Nephron progenitor cell (in vitro differentiated cells): Measurements from ENCODE around the gene HTR3D.
"Not testable (repeated sequence)": the region's sequence is repeated elsewhere in the genome, so short reads cannot be mapped to it uniquely, and the experiment has no call there.

Source experiments
- DNase-seq: peaks from one replicate; pipeline ENCODE4 v3.0.0; 2021
- H3K27ac Mint-ChIP-seq: 2 replicates; pipeline ENCODE4 v1.8.0; 2021; ENCODE audit warnings: mild to moderate bottlenecking, moderate library complexity, mixed read lengths
- H3K27me3 Mint-ChIP-seq: 2 replicates; pipeline ENCODE4 v1.8.0; 2021; ENCODE audit warnings: mild to moderate bottlenecking, low read depth, mixed read lengths; ENCODE audit not compliant: poor library complexity
- H3K36me3 Mint-ChIP-seq: 2 replicates; pipeline ENCODE4 v1.8.0; 2021; ENCODE audit warnings: low read depth, mixed read lengths
- H3K4me1 Mint-ChIP-seq: 2 replicates; pipeline ENCODE4 v1.8.0; 2021; ENCODE audit warnings: mixed read lengths
- H3K4me3 Mint-ChIP-seq: 2 replicates; pipeline ENCODE4 v1.8.0; 2021; ENCODE audit warnings: mild to moderate bottlenecking, moderate library complexity, mixed read lengths
- H3K9me3 Mint-ChIP-seq: 2 replicates; pipeline ENCODE4 v1.8.0; 2021; ENCODE audit warnings: mild to moderate bottlenecking, moderate library complexity, mixed read lengths
- TF ChIP-seq, protein P1 (sequence below): fragments of 200-600 bp; sonication (generic); IDR thresholded peaks from 2 replicates; pipeline ENCODE4 v1.5.0; 2021; ENCODE audit warnings: antibody characterized with exemption

Gene HTR3D

GRCh38 chr3:184022323-184022722 lies 9.2 kb upstream of the HTR3D start:
- Mint-ChIP-seq H3K4me3 (no peak overlapping the region), H3K9me3 (no peaks in the 10 kb centered on the region), H3K27me3 (peaks cover 20% of the 10 kb centered on the region), H3K4me1 (peaks cover 10% of the 10 kb centered on the region), H3K27ac (no peak overlapping the region), H3K36me3 (no peaks in the 10 kb centered on the region)
- TF ChIP-seq, protein P1, sequence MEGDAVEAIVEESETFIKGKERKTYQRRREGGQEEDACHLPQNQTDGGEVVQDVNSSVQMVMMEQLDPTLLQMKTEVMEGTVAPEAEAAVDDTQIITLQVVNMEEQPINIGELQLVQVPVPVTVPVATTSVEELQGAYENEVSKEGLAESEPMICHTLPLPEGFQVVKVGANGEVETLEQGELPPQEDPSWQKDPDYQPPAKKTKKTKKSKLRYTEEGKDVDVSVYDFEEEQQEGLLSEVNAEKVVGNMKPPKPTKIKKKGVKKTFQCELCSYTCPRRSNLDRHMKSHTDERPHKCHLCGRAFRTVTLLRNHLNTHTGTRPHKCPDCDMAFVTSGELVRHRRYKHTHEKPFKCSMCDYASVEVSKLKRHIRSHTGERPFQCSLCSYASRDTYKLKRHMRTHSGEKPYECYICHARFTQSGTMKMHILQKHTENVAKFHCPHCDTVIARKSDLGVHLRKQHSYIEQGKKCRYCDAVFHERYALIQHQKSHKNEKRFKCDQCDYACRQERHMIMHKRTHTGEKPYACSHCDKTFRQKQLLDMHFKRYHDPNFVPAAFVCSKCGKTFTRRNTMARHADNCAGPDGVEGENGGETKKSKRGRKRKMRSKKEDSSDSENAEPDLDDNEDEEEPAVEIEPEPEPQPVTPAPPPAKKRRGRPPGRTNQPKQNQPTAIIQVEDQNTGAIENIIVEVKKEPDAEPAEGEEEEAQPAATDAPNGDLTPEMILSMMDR = no peak
- no peak for DNase-seq

GRCh38 chr3:184025256-184025655 lies 6.3 kb upstream of the HTR3D start:
- H3K36me3 Mint-ChIP-seq, H3K9me3 Mint-ChIP-seq, H3K4me1 Mint-ChIP-seq, DNase-seq, H3K4me3 Mint-ChIP-seq, H3K27ac Mint-ChIP-seq: not testable (repeated sequence)
- peaks cover 16% of the 10 kb centered on the region for H3K27me3 Mint-ChIP-seq

GRCh38 chr3:184028275-184028890 lies 3.2 kb upstream of the HTR3D start:
- H3K27me3 Mint-ChIP-seq = peaks cover 25% of the 10 kb centered on the region
- H3K27ac Mint-ChIP-seq, DNase-seq, H3K36me3 Mint-ChIP-seq, H3K4me1 Mint-ChIP-seq, H3K9me3 Mint-ChIP-seq, H3K4me3 Mint-ChIP-seq: not testable (repeated sequence)

DNA sequence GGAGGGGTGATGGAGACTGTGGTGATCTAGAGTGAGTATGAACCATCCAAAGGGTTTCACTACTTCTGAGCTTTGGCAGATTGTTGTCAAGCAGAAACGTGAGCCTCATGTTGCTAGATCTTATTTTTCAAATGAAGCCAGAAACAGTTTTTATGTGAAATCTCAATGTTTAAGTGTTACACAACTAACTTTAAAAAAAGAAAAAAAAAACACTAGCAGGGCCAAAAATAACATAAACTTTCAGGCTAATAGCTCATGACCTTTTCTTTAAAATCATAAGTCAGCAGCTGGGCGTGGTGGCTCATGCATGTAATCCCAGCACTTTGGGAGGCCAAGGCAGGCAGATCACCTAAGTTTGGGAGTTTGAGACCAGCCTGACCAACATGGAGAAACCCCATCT lies 2.1 kb upstream of the HTR3D start:
- Mint-ChIP-seq H3K4me3 (no peak overlapping the region), H3K36me3 (no peaks in the 10 kb centered on the region), H3K27ac (no peak overlapping the region), H3K9me3 (no peaks in the 10 kb centered on the region), H3K4me1 (no peaks in the 10 kb centered on the region), H3K27me3 (peaks cover 21% of the 10 kb centered on the region)
- TF ChIP-seq, protein P1 = no peak
- no peak for DNase-seq

- DNase-seq = no peak
- Mint-ChIP-seq H3K9me3 (no peaks in the 10 kb centered on the region), H3K27ac (no peak overlapping the region), H3K36me3 (no peaks in the 10 kb centered on the region), H3K4me3 (no peak overlapping the region), H3K4me1 (no peaks in the 10 kb centered on the region), H3K27me3 (peaks cover 25% of the 10 kb centered on the region)
- TF ChIP-seq, protein P1 = no peak
Measured at GRCh38 chr3:184030536-184030935, 1.0 kb upstream of the HTR3D start.

DNA sequence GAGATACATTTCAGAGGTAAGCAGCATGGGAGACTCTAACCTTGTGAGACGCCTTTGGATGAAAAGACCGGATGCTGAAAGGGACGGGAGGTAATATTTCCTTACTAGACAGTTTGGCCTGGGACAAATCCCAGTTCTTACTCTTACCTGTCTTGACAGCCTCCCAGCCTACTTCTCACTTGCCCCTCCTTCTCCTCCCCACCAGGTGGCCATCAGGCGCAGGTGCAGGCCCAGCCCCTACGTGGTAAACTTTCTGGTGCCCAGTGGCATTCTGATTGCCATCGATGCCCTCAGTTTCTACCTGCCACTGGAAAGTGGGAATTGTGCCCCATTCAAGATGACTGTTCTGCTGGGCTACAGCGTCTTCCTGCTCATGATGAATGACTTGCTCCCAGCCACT lies 6.3 kb downstream of the HTR3D start:
- no peak for DNase-seq
- Mint-ChIP-seq H3K4me3 (no peak overlapping the region), H3K27me3 (peaks cover 40% of the 10 kb centered on the region), H3K27ac (peak overlapping the region; percentile 83), H3K36me3 (no peaks in the 10 kb centered on the region), H3K9me3 (no peaks in the 10 kb centered on the region), H3K4me1 (no peaks in the 10 kb centered on the region)
- TF ChIP-seq, protein P1 = no peak

DNA sequence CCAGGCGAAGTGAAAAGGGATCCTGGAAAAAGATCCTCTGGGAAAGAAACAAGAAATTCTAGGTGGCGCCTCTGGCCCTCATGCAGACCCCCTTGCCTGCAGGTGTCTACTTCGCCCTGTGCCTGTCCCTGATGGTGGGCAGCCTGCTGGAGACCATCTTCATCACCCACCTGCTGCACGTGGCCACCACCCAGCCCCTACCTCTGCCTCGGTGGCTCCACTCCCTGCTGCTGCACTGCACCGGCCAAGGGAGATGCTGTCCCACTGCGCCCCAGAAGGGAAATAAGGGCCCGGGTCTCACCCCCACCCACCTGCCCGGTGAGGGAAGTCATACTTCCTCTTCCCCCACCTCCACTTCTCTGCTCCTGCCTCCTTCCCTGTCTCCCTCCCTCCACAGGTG lies 6.8 kb downstream of the HTR3D start:
- H3K36me3 Mint-ChIP-seq, DNase-seq: not testable (repeated sequence)
- peak overlapping the region; percentile 83 for H3K27ac Mint-ChIP-seq

More for the DNA sequence above, 6.8 kb downstream of the HTR3D start:
- H3K27me3 Mint-ChIP-seq = peaks cover 35% of the 10 kb centered on the region
- H3K9me3 Mint-ChIP-seq, H3K4me3 Mint-ChIP-seq, H3K4me1 Mint-ChIP-seq: not testable (repeated sequence)
